GM19043 (cell line): ENCODE data around the gene XRCC6.
"Not testable (repeated sequence)": the region's sequence is repeated elsewhere in the genome, so short reads cannot be mapped to it uniquely, and the experiment has no call there.

Source experiments
- ATAC-seq: cut with Tn5 transposase; IDR thresholded peaks from one replicate; pipeline ENCODE4 v1.9.1; 2021; ENCODE audit warnings: low read depth; ENCODE audit not compliant: unreplicated experiment

The XRCC6 gene

DNA sequence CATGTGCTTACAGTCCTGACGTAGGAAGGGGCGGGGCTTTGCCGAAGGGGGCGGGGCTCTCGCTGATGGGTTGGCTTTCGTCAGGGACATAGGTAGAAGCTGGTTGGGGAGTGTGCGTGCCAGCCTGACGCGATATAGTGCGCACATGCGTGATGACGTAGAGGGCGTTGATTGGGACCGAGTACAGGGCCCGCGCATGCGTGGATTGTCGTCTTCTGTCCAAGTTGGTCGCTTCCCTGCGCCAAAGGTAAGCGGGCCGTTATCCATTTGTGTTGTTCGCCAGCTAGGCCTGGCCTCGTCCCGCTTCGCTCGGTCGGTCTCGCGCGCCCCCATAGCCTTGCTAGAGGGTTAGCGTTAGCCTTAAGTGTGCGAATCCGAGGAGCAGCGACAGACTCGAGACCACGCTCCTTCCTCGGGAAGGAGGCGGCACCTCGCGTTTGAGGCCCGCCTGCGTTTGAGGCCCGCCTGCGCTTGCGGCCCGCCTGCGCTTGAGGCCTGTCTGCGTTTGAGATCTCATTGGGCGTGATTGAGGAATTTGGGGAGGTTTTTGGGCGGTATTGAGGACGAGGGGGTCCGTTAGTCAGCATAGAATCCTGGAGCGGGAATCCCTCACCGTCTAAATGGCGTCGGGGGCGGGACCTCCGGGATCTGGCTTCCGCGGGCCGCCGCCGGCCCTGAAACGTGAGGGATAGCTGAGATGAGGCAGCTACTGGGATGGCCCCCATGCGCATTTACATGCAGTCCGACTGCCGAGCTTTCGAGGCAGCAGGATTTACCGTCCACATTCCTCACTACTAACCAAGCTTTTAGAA is at the start of gene XRCC6:
XRCC6 (plus strand) TSS at position 197 of the 812 bp plus-strand sequence. CDS start 710 bp downstream, outside the sequence.
- peak; percentile 86 for ATAC-seq

DNA sequence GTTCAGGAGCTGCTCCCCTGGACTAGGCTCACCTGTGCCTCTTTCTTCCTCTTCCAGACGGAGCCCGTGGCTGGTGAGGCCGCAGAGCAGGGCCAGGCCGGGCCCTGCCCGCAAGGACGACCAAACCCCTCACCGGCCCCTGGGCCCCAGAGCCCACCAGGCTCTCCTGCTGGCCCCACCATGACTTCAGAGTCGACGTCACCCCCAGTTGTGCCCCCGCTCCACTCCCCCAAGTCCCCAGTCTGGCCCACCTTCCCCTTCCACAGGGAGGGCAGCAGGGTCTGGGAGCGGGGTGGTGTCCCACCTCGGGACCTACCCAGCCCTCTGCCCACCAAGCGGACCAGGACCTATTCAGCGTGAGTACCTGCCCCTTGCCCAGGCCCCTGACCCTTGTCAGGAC is 49.3 kb upstream of the XRCC6 start:
- no peak for ATAC-seq

DNA sequence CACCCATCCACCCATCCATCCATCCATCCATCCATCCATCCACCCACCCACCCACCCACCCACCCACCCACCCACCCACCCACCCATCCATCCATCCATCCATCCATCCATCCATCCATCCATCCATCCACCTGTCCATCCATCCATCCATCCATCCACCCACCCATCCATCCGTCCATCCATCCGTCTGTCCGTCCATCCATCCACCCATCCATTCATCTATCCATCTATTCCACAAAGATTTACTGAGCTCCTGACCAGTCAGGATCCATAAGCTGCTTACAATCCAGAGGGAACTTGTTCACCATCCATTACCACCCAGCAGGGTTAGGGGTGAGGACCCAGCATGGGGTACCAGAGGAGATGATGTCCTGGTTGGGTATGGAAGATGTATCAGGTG is 48.8 kb upstream of the XRCC6 start:
- not testable (repeated sequence) for ATAC-seq

DNA sequence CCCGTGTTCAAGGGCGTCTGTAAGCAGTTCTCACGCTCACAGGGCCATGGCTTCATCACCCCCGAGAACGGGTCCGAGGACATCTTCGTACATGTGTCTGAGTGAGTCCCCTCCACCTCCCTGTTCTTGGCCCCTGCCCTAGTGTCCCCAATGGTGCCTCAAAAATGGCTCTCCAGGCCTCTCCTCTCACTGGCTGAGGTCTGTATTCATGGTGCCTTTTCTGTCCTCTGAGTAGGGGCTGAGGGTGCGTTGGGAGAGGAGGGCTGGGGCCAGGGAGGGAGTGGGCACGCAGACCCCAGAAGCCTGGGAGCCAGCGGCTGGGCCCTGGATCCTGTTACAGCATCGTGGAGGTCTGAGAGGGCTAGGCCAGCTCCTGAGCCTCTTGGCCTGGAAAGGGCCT is 47.4 kb upstream of the XRCC6 start:
- no peak for ATAC-seq

DNA sequence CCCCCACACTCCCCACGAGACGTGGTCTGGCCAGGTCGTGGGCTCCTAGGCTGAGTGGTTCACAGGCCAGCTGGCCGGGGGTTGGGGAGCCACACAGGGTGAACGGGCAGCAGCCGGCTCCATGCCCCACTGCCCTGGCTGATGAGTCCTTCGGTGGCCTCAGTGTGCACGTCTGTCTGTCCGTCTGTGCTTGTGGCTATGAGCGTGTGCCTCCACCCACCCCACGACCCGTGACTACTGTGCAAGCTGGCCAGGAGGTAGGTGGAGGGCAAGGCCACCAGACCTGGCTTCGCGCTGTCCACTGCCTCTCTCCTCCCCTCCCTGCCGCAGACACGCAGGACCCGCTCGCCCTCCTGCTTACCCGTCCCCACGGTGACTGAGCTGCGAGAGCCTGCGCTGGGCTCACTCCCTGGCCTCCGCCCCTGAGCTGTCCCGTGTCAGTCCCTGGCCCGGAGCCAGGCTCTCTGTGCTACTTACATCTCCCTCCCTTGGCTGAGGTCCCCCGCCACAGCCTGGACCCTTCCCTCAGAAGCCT is 46.2 kb upstream of the XRCC6 start:
- ATAC-seq, result no peak

DNA sequence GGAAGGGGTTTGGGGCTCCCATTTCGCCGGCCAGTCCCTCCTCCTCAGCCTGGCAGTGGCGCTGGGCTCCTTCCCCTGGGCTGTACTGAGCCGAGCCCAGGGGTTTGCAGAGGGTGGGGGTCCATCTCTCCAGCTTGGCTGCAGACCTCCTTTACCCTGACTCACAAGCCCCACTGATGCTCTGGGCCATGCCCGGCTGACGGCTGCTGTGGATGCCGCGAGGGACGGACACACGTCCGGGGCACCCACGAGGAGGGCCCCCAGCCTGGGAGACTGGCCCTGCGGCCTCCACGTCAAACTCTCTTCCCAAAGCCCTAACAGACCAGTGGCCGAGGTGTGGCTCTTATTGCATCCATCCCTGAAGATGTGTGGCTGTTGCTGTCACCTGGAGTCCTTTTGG is 45.6 kb upstream of the XRCC6 start:
- no peak for ATAC-seq

DNA sequence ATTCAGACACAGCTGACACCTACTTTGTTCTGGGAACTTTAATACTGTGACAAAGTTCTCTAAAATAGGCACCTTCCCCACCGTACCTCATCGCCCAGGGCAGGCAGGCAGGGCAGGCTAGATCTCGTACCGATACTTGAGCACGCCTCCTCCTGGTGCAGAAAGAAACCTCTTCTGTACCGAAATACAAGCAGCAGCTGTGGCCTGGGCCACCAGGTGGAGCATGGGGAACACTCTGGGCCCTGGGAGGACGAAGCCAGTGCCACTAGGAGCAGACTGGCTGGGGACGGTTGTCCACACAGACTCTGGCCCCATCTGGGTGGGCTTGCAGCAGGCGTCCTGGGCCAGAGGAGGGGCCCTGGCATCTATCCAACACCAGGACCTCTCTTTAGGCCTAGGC is 44.2 kb upstream of the XRCC6 start:
- no peak for ATAC-seq

DNA sequence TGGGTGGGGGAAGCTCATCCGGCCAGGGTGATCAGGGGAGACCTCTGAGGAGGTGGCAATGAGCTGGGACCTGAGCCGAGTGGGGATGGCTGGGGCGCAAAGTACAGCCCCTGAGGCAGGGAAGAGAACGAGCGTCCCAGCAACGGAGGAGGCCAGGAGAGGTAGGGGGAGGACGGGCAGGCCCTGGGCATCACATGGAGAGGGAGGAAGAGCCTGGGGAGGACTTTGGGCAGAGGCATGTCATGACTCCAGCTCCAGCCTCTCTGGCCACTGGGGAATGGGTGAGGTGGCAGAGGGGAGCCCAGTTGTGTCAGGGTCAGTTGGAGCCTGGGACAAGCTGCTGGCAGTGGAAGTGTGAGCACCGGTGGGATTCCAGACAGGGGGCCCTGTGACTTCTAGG is 43.0 kb upstream of the XRCC6 start:
- no peak for ATAC-seq

DNA sequence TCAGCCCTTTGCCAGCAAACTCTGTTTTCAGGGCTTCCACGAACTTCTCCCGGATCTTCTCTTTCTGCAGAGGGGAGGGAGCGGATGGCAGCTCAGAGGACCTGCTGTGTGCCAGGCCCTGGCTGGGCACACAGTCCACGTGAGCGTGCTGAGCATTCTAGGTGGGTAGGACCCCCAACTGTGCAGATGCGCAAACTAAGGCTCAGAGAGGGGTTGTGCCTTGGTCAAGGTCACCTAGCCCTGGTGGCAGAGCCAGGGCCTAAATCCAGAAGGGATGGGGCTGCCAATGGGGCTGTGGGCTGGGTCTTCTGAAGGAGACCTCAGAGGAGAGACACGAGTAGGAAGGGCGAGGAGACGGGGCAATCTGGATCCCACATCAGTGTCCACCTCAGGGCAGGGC is 42.3 kb upstream of the XRCC6 start:
- ATAC-seq, result no peak

DNA sequence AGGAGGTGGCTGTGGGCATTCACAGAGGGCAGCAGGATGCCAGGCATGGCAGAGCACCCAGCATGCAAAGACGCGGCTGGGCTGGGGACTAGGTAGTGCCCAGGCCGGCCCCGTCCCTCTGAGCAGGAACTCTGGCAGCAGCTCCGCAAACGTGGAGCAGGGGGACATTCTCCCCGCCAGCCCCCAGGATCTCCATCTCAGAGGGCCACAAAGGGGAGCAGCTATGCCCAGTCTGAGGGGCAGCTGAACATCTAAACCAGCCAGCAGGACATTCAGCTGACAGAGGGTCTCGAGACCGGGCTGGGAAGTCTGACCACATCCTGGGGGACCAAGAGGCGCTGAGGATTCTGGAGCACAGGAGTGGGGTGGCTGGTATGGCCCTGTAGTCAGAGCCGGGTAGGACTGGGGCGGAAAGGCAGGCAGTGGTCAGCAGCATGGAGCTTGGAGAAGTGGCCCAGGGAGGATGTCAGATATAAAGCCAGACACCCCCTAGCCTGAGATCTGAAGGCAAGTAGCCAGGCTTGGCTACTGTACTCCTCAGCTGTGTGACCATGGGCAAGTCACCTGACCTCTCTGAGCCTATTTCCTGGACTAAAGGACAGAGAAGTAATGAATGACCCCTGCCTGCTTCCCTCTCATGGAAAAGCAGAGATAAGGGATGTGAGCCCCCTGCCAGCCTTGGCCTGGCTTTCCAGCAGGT is 41.6 kb upstream of the XRCC6 start:
- no peak for ATAC-seq

DNA sequence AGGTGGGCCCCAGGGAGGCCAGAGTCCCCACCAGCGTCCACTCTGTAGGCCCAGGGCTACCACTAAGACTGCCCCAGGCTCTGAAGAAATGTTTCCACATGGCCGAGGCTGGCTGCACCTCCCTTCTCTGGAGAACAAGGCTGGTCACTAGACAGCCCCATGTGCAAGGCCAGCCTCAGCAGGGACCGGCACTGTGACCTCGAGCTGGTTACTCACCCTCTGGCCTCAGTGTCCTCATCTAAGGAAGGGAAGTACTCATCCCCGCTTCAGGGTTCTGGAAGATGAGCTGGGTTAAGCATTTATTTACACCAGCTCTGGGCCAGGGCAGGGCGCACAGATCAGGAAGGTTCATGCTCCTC is 41.1 kb upstream of the XRCC6 start:
- no peak for ATAC-seq

DNA sequence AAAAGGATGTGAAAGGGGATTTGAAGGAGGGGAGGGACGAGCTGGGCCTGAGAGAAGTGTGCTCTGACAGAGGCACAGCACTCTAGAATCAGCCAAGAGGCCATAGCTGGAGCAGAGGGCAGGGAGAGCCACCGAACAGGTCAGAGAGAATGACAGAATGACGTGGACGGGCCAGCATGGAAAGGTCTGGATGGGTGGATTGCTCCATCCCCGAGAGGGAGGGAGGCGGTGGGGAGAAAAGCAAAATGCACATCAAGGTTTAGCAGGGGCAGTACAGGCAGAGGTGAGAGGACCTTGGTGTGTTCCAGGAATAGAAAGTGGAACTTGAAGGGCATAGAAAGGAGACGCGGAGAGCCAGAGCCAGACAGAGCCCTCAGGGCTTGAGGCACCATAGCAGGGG is 38.4 kb upstream of the XRCC6 start:
- ATAC-seq, result no peak

DNA sequence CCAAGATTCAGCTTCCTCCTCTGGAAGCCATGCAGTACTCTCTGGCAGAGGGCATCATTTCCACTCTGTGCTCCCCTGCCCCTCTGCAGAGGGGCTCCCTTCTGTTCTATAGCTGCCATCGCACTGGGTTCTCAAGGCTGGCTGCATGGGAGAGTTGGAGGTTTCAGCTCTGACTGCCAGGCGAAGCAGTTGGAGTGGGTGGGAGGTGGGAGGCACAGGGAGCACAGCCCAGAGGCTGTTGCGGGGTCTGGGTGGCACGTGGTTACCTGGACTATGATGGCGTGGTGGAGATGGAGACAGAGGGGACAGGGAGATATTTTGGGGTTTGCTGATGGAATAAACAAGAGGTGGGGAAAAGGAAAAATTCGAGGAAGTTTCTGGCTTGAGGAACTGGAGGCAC is 36.2 kb upstream of the XRCC6 start:
- no peak for ATAC-seq

DNA sequence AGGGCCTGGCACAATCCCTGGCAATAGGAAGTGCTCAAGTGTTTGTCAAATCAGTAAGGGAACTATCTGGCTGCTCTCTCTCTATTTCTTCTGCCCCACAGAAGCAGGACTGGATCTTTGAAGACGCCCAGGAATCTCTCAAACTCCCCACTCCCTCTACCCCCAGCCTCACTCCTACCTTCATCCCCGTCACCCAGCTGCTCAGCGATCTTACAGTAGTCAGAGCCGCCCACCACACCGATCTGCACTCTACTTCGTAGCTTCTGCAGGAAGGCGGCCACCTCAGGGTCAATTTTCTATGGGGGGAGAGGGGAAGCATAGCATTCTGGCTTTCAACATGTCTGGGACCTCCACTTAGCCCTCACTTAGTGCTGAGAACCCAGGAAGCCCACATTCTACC is 35.2 kb upstream of the XRCC6 start:
- no peak for ATAC-seq

DNA sequence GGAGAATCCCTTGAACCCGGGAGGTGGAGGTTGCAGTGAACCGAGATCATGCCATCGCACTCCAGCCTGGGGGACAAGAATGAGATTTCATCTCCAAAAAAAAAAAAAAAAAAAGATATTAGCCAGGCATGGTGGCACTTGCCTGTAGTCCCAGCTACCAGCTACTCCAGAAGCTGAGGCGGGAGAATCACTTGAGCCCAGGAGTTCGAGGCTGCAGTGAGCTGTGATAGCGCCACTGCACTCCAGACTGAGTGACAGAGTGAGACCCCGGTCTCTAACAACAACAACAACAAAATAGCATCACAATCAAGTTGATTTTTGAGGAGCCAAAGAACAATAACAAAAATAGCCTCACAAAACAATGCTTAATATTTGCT is 33.8 kb upstream of the XRCC6 start:
- ATAC-seq, result no peak

DNA sequence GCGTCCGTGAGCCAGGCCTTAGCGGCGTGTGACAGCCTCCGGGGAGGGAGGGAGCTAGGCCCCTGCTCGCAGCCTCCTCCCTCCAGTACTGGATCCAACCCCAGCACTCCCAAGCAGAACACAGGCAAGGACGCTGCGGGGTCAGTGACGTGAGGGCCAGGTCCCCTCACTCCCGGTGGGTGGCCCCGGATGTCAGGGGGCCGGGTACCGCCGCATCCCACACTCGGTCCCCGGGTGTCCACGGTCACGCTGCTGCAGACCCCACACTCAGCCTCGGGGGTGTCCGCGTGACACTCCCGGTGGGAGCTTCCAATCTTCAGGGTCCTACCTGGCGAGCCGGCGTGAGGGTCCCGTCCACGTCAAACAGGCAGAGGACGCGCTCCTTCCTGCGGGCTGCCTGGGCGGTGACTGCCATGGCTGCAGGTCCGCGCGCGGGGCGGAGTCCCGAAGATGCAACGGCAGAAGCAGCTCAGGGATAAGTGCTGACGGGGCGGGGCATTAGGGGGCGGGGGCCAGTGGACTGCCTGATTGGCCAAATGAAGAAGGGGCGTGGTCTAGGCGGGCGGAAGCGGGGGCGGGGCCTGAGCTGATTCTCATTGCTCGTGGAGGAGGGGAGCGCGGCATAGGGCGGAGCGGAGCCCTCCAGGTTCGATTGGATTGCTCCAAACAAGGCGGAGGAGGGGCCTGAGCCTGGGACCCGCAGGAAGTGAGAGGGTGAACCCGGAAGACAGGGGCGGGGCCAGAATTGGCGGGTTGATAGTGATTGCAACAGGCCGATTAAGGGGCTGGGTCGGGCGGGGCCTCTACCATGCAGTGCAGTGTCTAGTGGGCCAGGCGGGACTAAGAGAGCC is 31.5 kb upstream of the XRCC6 start, which contains the start of gene PMM1:
PMM1 (minus strand) TSS at position 450 of the 851 bp plus-strand sequence; CDS start at position 415, 35 bp downstream.
- ATAC-seq, result peak; percentile 93

DNA sequence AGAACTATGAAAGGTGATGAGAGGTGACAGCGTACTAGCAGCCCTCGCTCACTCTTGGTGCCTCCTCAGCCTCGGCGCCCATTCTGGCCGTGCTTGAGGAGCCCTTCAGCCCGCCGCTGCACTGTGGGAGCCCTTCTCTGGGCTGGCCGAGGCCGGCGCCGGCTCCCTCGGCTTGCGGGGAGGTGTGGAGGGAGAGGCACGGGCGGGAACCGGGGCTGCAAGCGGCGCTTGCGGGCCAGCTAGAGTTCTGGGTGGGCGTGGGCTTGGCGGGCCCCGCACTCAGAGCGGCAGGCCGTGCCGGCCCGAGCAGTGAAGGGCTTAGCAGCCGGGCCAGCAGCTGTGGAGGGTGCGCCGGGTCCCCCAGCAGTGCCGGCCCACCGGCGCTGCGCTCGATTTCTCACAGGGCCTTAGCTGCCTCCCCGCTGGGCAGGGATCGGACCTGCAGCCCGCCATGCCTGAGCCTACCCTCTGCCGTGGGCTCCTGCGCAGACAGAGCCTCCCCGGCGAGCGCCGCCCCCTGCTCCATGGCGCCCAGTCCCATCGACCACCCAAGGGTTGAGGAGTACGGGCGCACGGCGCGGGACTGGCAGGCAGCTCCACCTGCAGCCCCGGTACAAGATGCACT is 27.6 kb upstream of the XRCC6 start:
- not testable (repeated sequence) for ATAC-seq

DNA sequence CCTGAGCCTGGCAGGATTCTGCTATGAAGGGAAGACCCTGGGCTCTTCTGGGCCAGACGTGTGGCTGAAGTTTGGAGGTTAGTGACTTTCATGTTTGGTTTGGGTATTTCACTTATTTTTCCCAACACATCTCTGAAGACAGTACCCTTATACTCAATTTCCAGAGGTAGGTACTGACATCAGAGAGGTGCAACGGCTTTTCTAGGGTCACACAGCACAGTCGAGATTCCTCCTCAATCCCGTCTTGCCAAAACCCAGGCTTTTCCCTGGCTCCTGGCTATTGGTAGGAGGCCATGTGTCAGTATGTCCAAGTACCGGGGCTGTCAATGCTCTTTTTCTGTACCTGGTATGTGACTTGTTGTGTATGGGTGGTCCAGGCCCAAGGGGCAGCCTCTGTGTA is 25.4 kb upstream of the XRCC6 start:
- no peak for ATAC-seq

DNA sequence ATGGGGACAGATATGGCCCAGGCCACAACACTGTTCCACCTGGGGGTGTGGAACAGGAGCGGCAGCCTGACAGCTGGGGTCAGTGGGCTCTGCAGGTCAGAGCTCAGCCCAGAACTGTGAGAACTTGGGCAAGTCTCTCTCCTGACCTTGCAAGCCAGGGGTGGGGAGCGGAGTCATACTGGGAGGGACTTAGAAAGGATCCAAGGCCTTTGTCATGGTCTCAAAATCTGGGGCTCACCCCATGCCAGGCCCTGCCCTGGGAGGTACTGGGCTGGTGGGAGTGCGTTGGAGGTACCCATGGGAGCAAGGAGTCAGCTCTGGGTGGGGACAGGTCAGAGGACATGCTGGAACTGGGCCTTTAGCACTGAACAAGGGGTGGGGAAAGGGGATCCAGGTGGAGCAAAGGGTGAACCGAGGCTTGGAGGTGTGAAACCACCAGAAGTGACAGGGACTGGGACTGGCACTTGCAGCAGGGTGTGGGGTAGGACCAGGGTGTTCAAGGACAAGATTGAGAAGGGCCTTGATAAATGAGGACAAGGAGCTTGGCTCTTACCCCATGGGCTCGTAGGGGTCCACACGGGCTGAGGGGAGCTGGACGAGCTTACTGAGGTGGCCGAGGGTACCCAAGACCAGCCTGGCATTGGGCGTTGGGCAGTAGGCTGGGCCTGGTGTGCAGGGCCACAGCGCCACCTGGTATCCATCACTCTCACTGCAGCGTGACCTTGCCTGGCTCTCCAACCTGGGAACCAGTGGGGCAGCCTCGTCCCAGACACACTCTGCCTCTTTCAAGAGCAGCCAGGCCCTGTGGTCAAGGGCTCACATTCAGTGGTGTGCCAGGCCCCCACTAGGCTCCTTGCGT is 24.1 kb upstream of the XRCC6 start:
- ATAC-seq, result no peak

DNA sequence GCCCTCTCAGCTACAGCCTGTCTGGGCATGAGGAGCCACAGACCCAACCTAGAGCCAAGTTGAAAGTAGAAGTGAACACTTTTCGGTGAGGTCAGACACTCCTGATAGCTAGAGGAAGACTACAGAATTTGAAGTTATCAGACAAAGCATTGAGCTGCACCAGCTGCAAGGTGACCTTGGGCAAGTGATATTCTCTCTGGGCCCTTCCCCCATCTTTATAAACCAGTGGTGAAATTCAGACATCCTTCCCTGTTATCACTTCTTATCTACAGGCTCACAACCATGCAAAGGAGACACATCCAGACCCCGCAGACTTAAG is 23.5 kb upstream of the XRCC6 start:
- ATAC-seq, result no peak
